PC-9 (cell line): ENCODE results near the gene BTG2. TPM values are rescaled to one million over a fixed set of nuclear protein-coding genes. Genes with fewer than 3 reads are reported as not detected.

Experiments used
- BruUV-seq: library from RNA; stranded (reverse); fragments of 400-500 nt; replicated peaks from 2 replicates; lab custom pipeline; 2021; lab: Mats Ljungman, UMichigan
- CTCF ChIA-PET: fragments of 300-600 bp; sonication (Branson Sonifier 250); formaldehyde crosslinking; loops from one replicate; lab custom pipeline; 2022; ENCODE audit warnings: antibody characterized with exemption; lab: Charles Lee
- POLR2A ChIA-PET: fragments of 300-600 bp; sonication (Branson Sonifier 250); formaldehyde crosslinking; loops from one replicate; lab custom pipeline; 2022; ENCODE audit warnings: antibody characterized with exemption; ENCODE audit not compliant: unreplicated experiment; lab: Charles Lee
- DNase-seq, 2 experiments: peaks; one replicate each; pipeline versions ENCODE4 v3.0.0 to v3.0.0-alpha.2; 2015 to 2022; ENCODE audit warnings: mixed read lengths in 1 of 2
- H2AFZ ChIP-seq: fragments of 200-600 bp; sonication (generic); 2 replicates; pipeline ENCODE4 v1.8.1; 2017; ENCODE audit warnings: antibody characterized with exemption
- H3F3A ChIP-seq: fragments of 200-600 bp; sonication (generic); 2 replicates; pipeline ENCODE4 v1.8.1; 2017; ENCODE audit warnings: antibody characterized with exemption, mild to moderate bottlenecking, low read depth; ENCODE audit not compliant: insufficient read depth
- H3K27ac ChIP-seq: fragments of 200-600 bp; sonication (generic); 2 replicates; pipeline ENCODE4 v1.6.1; 2016; ENCODE audit warnings: mixed run types
- H3K27me3 ChIP-seq: fragments of 200-600 bp; sonication (generic); 2 replicates; pipeline ENCODE4 v1.6.1; 2016; ENCODE audit warnings: low read depth, mixed run types; ENCODE audit not compliant: insufficient read depth
- H3K36me3 ChIP-seq: fragments of 200-600 bp; sonication (generic); 2 replicates; pipeline ENCODE4 v1.6.1; 2016; ENCODE audit warnings: low read depth, mixed run types
- H3K4me1 ChIP-seq: fragments of 200-600 bp; sonication (generic); replicated peaks from 2 replicates; pipeline ENCODE4 v1.6.1; 2016; ENCODE audit warnings: mixed run types; ENCODE audit not compliant: insufficient read depth
- H3K4me2 ChIP-seq: fragments of 200-600 bp; sonication (generic); 2 replicates; pipeline ENCODE4 v1.6.1; 2017; ENCODE audit warnings: mixed run types
- H3K4me3 ChIP-seq: fragments of 200-600 bp; sonication (generic); 2 replicates; pipeline ENCODE4 v1.6.1; 2016; ENCODE audit warnings: mixed run types
- H3K79me2 ChIP-seq: fragments of 200-600 bp; sonication (generic); 2 replicates; pipeline ENCODE4 v1.6.1; 2017; ENCODE audit warnings: low read depth, mixed run types
- H3K9me2 ChIP-seq: fragments of 200-600 bp; sonication (generic); 2 replicates; pipeline ENCODE4 v1.8.1; 2017; ENCODE audit warnings: mild to moderate bottlenecking; ENCODE audit not compliant: insufficient read depth
- H3K9me3 ChIP-seq: fragments of 200-600 bp; sonication (generic); 2 replicates; pipeline ENCODE4 v1.8.1; 2016; ENCODE audit warnings: low read depth; ENCODE audit not compliant: insufficient read depth
- H4K20me1 ChIP-seq: fragments of 200-600 bp; sonication (generic); 2 replicates; pipeline ENCODE4 v1.8.1; 2017; ENCODE audit not compliant: insufficient read depth
- CTCF ChIP-seq: fragments of 200-600 bp; sonication (generic); conservative IDR thresholded peaks from 2 replicates; pipeline ENCODE4 v1.6.1; 2017; ENCODE audit warnings: mixed run types, antibody characterized with exemption, mild to moderate bottlenecking, moderate library complexity
- EZH2 ChIP-seq: fragments of 200-600 bp; sonication (generic); IDR thresholded peaks from 2 replicates; pipeline ENCODE4 v1.8.0; 2017; ENCODE audit warnings: antibody characterized with exemption, low read depth
- intact Hi-C: fragments of 100-400 bp; cut with micrococcal nuclease; formaldehyde crosslinking; loops from one replicate; pipeline ENCODE4 v1.10.0; 2022; ENCODE audit not compliant: unreplicated experiment
- total RNA-seq: library from RNA; stranded (reverse); gene quantifications from 2 replicates; pipeline ENCODE4 v1.2.3, GENCODE V29; 2021

The BTG2 gene
- total RNA-seq, 1 experiment from 2014 or later = 11.1 TPM

GRCh38 chr1:203335503-203335902 lies 30.2 kb downstream of the BTG2 start:
- no peak for TF ChIP-seq EZH2
- no peak for TF ChIP-seq CTCF
- no peak overlapping the region for H3K4me2 ChIP-seq
- H3K27me3 ChIP-seq = peaks cover 2% of the 10 kb centered on the region
- H3F3A ChIP-seq = no peaks in the 10 kb centered on the region
- peaks cover 9% of the 10 kb centered on the region for H3K4me1 ChIP-seq
- H3K27ac ChIP-seq = no peak overlapping the region
- no peaks in the 10 kb centered on the region for H3K36me3 ChIP-seq
- no peaks in the 10 kb centered on the region for H3K9me3 ChIP-seq
- BruUV-seq = no TSS peak
- intact Hi-C loops = no loop called here
- no peaks in the 10 kb centered on the region for H3K79me2 ChIP-seq
- H3K9me2 ChIP-seq = no peaks in the 10 kb centered on the region
- ChIA-PET CTCF (interaction anchor here (0.6 to 1.8 kb wide), 7 partner anchors 19 to 136 kb away, joined by 3 to 14 read pairs (median 4); no protein-coding TSS in a partner anchor), POLR2A (interaction anchor here (0.5 kb wide), 1 partner anchor 8 kb away, joined by 6 read pairs; no protein-coding TSS in a partner anchor)
- H2AFZ ChIP-seq = no peak overlapping the region
- no peak overlapping the region for H3K4me3 ChIP-seq
- H4K20me1 ChIP-seq = no peaks in the 10 kb centered on the region
- DNase-seq = no peak

GRCh38 chr1:203336097-203336496 lies 30.8 kb downstream of the BTG2 start:
- Histone ChIP-seq H3K27me3 (peaks cover 7% of the 10 kb centered on the region), H3K9me2 (no peaks in the 10 kb centered on the region), H3K27ac (no peak overlapping the region), H3K36me3 (no peaks in the 10 kb centered on the region), H3K4me3 (no peak overlapping the region), H4K20me1 (no peaks in the 10 kb centered on the region), H3K79me2 (no peaks in the 10 kb centered on the region), H3K4me1 (peaks cover 7% of the 10 kb centered on the region), H2AFZ (no peak overlapping the region), H3K4me2 (no peak overlapping the region), H3K9me3 (no peaks in the 10 kb centered on the region), H3F3A (no peaks in the 10 kb centered on the region)
- TF ChIP-seq CTCF (no peak), EZH2 (no peak)
- POLR2A ChIA-PET = interaction anchor here (0.6 kb wide), 1 partner anchor 300 kb away, joined by 3 read pairs; no protein-coding TSS in a partner anchor
- DNase-seq = no peak
- BruUV-seq = no TSS peak
- intact Hi-C loops = no loop called here
- CTCF ChIA-PET = interaction anchor here (0.6 to 1.8 kb wide), 6 partner anchors 19 to 137 kb away, joined by 3 to 14 read pairs (median 4); no protein-coding TSS in a partner anchor

DNA sequence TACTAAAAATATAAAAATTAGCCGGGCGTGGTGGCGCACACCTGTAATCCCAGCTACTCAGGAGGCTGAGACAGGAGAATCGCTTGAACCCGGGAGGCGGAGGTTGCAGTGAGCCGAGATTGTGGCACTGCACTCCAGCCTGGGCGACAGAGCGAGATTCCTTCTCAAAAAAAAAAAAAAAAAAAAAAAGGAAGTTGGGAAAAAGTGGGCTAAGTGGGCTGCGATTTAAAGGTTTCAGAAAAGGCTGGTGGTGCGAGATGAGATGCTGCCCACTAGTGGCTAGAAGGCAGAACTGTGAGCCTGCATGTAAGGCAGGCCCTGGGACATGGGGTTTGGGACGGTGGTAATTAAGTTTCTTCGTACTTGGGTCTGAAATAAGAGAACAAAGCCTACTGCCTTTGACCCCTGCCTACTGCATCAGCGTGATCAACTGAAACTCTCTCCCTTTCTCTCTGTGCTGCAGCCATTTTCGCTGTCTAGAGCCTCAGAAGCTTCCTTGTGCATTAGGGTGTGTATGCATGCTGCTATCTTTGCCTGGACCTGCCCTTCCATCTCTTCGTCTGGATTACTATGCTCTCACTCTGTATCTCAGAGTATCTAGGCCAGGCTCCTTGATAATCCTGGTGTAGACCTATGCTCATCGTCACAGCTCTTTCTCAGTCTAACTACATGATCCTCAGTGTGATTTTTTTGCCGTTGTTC lies 33.2 kb downstream of the BTG2 start:
- intact Hi-C loops = loop anchor here (1.0 kb wide), 1 partner anchor 65 kb away; no protein-coding TSS in a partner anchor
- peak in 1 of 2 experiments; percentile 45 for DNase-seq

More for the DNA sequence above, 33.2 kb downstream of the BTG2 start:
- BruUV-seq = no TSS peak
- Histone ChIP-seq H3K27me3 (peaks cover 15% of the 10 kb centered on the region), H3K27ac (no peak overlapping the region), H3K4me1 (no peaks in the 10 kb centered on the region), H3K9me2 (no peaks in the 10 kb centered on the region), H3K36me3 (no peaks in the 10 kb centered on the region), H4K20me1 (no peaks in the 10 kb centered on the region), H2AFZ (no peak overlapping the region), H3K9me3 (no peaks in the 10 kb centered on the region), H3K79me2 (no peaks in the 10 kb centered on the region), H3K4me2 (no peak overlapping the region), H3K4me3 (no peak overlapping the region), H3F3A (no peaks in the 10 kb centered on the region)
- ChIA-PET CTCF (interaction anchor here (0.6 to 1.7 kb wide), 6 partner anchors 25 to 370 kb away, joined by 3 to 11 read pairs (median 9); no protein-coding TSS in a partner anchor), POLR2A (no interaction called here)
- TF ChIP-seq EZH2 (no peak), CTCF (peak; percentile 83)
